Measurements from ENCODE around the gene PAPOLB.

DNA sequence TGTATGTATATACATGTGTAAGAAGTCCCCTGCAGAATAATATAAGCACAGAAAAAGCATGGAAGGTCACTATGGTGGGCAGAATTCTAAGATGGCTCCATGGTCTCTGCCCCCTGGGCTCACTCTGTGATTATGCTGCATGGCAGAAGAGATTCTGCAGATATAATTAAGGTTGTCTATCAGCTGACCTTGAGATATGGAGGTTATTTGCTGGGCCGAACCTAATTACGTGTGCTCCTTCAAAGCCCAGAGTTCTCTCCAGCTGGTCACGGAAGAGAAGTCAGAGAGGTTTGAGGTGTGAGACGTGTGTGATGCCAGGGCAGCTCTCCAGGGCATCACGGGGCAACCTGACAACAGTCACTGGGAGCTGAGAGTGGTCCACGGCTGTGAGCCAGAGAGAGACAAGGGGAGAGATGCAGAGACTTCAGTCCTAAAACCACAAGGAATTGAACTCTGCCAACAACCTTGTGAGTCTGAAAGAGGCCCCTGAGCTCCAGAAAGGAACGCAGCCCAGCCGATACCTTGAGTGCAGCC is 11.5 kb downstream of the PAPOLB start:
- no peak for TF ChIP-seq PRRX2 (CRISPR knock-in tag; IDR thresholded peaks at IDR 0.05)
- no peak for TF ChIP-seq NR1H2 (CRISPR knock-in tag; IDR thresholded peaks at IDR 0.05)
- TF ChIP-seq, protein P1, sequence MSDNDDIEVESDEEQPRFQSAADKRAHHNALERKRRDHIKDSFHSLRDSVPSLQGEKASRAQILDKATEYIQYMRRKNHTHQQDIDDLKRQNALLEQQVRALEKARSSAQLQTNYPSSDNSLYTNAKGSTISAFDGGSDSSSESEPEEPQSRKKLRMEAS (CRISPR knock-in tag; IDR thresholded peaks at IDR 0.05) = no peak
- TF ChIP-seq, protein P2, sequence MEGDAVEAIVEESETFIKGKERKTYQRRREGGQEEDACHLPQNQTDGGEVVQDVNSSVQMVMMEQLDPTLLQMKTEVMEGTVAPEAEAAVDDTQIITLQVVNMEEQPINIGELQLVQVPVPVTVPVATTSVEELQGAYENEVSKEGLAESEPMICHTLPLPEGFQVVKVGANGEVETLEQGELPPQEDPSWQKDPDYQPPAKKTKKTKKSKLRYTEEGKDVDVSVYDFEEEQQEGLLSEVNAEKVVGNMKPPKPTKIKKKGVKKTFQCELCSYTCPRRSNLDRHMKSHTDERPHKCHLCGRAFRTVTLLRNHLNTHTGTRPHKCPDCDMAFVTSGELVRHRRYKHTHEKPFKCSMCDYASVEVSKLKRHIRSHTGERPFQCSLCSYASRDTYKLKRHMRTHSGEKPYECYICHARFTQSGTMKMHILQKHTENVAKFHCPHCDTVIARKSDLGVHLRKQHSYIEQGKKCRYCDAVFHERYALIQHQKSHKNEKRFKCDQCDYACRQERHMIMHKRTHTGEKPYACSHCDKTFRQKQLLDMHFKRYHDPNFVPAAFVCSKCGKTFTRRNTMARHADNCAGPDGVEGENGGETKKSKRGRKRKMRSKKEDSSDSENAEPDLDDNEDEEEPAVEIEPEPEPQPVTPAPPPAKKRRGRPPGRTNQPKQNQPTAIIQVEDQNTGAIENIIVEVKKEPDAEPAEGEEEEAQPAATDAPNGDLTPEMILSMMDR (IDR thresholded peaks at IDR 0.05) = no peak
- TF ChIP-seq, protein P3, sequence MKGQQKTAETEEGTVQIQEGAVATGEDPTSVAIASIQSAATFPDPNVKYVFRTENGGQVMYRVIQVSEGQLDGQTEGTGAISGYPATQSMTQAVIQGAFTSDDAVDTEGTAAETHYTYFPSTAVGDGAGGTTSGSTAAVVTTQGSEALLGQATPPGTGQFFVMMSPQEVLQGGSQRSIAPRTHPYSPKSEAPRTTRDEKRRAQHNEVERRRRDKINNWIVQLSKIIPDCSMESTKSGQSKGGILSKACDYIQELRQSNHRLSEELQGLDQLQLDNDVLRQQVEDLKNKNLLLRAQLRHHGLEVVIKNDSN (CRISPR knock-in tag; IDR thresholded peaks at IDR 0.05) = no peak
- TF ChIP-seq, protein P4, sequence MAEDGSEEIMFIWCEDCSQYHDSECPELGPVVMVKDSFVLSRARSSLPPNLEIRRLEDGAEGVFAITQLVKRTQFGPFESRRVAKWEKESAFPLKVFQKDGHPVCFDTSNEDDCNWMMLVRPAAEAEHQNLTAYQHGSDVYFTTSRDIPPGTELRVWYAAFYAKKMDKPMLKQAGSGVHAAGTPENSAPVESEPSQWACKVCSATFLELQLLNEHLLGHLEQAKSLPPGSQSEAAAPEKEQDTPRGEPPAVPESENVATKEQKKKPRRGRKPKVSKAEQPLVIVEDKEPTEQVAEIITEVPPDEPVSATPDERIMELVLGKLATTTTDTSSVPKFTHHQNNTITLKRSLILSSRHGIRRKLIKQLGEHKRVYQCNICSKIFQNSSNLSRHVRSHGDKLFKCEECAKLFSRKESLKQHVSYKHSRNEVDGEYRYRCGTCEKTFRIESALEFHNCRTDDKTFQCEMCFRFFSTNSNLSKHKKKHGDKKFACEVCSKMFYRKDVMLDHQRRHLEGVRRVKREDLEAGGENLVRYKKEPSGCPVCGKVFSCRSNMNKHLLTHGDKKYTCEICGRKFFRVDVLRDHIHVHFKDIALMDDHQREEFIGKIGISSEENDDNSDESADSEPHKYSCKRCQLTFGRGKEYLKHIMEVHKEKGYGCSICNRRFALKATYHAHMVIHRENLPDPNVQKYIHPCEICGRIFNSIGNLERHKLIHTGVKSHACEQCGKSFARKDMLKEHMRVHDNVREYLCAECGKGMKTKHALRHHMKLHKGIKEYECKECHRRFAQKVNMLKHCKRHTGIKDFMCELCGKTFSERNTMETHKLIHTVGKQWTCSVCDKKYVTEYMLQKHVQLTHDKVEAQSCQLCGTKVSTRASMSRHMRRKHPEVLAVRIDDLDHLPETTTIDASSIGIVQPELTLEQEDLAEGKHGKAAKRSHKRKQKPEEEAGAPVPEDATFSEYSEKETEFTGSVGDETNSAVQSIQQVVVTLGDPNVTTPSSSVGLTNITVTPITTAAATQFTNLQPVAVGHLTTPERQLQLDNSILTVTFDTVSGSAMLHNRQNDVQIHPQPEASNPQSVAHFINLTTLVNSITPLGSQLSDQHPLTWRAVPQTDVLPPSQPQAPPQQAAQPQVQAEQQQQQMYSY (CRISPR knock-in tag; IDR thresholded peaks at IDR 0.05) = no peak
- no peak for TF ChIP-seq ZBTB21 (CRISPR knock-in tag; IDR thresholded peaks at IDR 0.05; ENCODE audit: borderline replicate concordance)
- TF ChIP-seq, protein P5, sequence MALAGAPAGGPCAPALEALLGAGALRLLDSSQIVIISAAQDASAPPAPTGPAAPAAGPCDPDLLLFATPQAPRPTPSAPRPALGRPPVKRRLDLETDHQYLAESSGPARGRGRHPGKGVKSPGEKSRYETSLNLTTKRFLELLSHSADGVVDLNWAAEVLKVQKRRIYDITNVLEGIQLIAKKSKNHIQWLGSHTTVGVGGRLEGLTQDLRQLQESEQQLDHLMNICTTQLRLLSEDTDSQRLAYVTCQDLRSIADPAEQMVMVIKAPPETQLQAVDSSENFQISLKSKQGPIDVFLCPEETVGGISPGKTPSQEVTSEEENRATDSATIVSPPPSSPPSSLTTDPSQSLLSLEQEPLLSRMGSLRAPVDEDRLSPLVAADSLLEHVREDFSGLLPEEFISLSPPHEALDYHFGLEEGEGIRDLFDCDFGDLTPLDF (CRISPR knock-in tag; IDR thresholded peaks at IDR 0.05) = no peak
